Neural progenitor cell (in vitro differentiated cells): Measurements from ENCODE around the gene NBAS.

ENCODE experiments used
- EZH2 ChIP-seq: fragments of 200-600 bp; sonication (generic); IDR thresholded peaks from 2 replicates; pipeline ENCODE4 v1.6.1; 2017; ENCODE audit warnings: antibody characterized with exemption, mild to moderate bottlenecking, moderate library complexity
- EZH2phosphoT487 ChIP-seq: fragments of 200-600 bp; sonication (generic); IDR thresholded peaks from 2 replicates; pipeline ENCODE4 v1.6.1; 2017; ENCODE audit warnings: antibody characterized with exemption
- TF ChIP-seq, protein P1 (sequence below): fragments of 200-600 bp; sonication (generic); IDR thresholded peaks from 2 replicates; pipeline ENCODE4 v1.5.1; 2017; ENCODE audit warnings: antibody characterized with exemption, mild to moderate bottlenecking

DNA sequence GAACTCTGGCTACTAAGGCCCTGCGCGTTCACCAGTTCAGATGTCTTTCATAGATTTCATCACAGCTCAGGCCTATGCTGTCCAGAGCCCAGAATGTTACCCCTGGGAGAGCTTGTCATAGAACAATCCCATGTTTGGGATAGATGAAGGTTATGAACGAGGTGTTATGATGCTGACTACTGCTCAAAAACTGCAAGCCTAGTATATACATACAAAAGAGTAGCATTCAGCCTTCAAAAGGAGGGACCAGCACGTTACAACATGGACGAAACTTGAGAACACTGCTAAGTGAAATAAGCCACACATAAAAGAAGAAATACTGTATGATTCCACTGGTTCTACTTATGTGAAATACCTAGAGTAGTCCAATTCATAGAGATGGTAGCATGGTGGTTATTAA, 401.9 kb downstream of the NBAS start:
- TF ChIP-seq EZH2, result no peak
- TF ChIP-seq, protein P1, sequence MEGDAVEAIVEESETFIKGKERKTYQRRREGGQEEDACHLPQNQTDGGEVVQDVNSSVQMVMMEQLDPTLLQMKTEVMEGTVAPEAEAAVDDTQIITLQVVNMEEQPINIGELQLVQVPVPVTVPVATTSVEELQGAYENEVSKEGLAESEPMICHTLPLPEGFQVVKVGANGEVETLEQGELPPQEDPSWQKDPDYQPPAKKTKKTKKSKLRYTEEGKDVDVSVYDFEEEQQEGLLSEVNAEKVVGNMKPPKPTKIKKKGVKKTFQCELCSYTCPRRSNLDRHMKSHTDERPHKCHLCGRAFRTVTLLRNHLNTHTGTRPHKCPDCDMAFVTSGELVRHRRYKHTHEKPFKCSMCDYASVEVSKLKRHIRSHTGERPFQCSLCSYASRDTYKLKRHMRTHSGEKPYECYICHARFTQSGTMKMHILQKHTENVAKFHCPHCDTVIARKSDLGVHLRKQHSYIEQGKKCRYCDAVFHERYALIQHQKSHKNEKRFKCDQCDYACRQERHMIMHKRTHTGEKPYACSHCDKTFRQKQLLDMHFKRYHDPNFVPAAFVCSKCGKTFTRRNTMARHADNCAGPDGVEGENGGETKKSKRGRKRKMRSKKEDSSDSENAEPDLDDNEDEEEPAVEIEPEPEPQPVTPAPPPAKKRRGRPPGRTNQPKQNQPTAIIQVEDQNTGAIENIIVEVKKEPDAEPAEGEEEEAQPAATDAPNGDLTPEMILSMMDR, result no peak
- no peak for TF ChIP-seq EZH2phosphoT487
